IPS DF 4.7 (cell line): ENCODE results near the gene UTP11.

ENCODE experiments used
- DNase-seq: peaks from one replicate; pipeline ENCODE4 v3.0.0-alpha.2; 2013; ENCODE audit warnings: low spot score; ENCODE audit errors: extremely low read depth

The UTP11 gene

GRCh38 chr1:38003261-38004250, 9.0 kb upstream of the UTP11 start:
- DNase-seq = no peak

- DNase-seq = no peak
Measured at GRCh38 chr1:38004284-38005108, 8.0 kb upstream of the UTP11 start.

- no peak for DNase-seq
Measured at GRCh38 chr1:38005195-38006007, 7.1 kb upstream of the UTP11 start, which contains the start of gene FHL3. Gene FHL3, minus strand, starts transcription at chr1:38005514. Its CDS starts 6,102 bp downstream, at chr1:37999412.

- DNase-seq = no peak
Measured at GRCh38 chr1:38006008-38006828, 6.3 kb upstream of the UTP11 start.

GRCh38 chr1:38009088-38009840, 3.3 kb upstream of the UTP11 start:
- DNase-seq = no peak

GRCh38 chr1:38009841-38010180, 2.7 kb upstream of the UTP11 start:
- no peak for DNase-seq

GRCh38 chr1:38013227-38013622, 691 bp downstream of the UTP11 start:
- DNase-seq = no peak

GRCh38 chr1:38014171-38014570, 1.6 kb downstream of the UTP11 start:
- no peak for DNase-seq

- no peak for DNase-seq
Measured at GRCh38 chr1:38014724-38015424, 2.3 kb downstream of the UTP11 start.

GRCh38 chr1:38015978-38016725, 3.6 kb downstream of the UTP11 start:
- DNase-seq = no peak

- no peak for DNase-seq
Measured at GRCh38 chr1:38018864-38019343, 6.4 kb downstream of the UTP11 start.

GRCh38 chr1:38020396-38020795, 7.9 kb downstream of the UTP11 start:
- DNase-seq = no peak

GRCh38 chr1:38021969-38022368, 9.4 kb downstream of the UTP11 start:
- DNase-seq = no peak

- DNase-seq = no peak
Measured at GRCh38 chr1:38022810-38023209, 10.3 kb downstream of the UTP11 start.

- DNase-seq = no peak
Measured at GRCh38 chr1:38025233-38025632, 12.7 kb downstream of the UTP11 start.

GRCh38 chr1:38025664-38026063, 13.1 kb downstream of the UTP11 start:
- no peak for DNase-seq

- DNase-seq = no peak
Measured at GRCh38 chr1:38026592-38027200, 14.2 kb downstream of the UTP11 start.
